NCI-H1436 treated with DMSO at 0.1 percent for 48 hours (cell line): Measurements from ENCODE around the gene COX7A2L.
"Not testable (repeated sequence)": the region's sequence is repeated elsewhere in the genome, so short reads cannot be mapped to it uniquely, and the experiment has no call there.

Experiments
- DNase-seq: peaks from one replicate; lab custom pipeline; 2025; lab: John Stamatoyannopoulos, UW

The COX7A2L gene

GRCh38 chr2:42339191-42339912, 21.7 kb downstream of the COX7A2L start:
- no peak for DNase-seq

- DNase-seq: no peak
Observed at GRCh38 chr2:42338567-42339190, 22.3 kb downstream of the COX7A2L start.

GRCh38 chr2:42337846-42338566, 23.0 kb downstream of the COX7A2L start:
- DNase-seq: no peak

- DNase-seq: no peak
Observed at GRCh38 chr2:42337356-42337820, 23.6 kb downstream of the COX7A2L start.

- DNase-seq: no peak
Observed at GRCh38 chr2:42336361-42336965, 24.6 kb downstream of the COX7A2L start.

GRCh38 chr2:42335514-42336104, 25.4 kb downstream of the COX7A2L start:
- no peak for DNase-seq

- DNase-seq: not testable (repeated sequence)
Observed at GRCh38 chr2:42334865-42335264, 26.2 kb downstream of the COX7A2L start.

GRCh38 chr2:42334220-42334619, 26.8 kb downstream of the COX7A2L start:
- DNase-seq: no peak

GRCh38 chr2:42333579-42333978, 27.4 kb downstream of the COX7A2L start:
- DNase-seq: no peak

GRCh38 chr2:42332575-42332974, 28.4 kb downstream of the COX7A2L start:
- no peak for DNase-seq

- DNase-seq: no peak
Observed at GRCh38 chr2:42331569-42332284, 29.3 kb downstream of the COX7A2L start.

GRCh38 chr2:42329736-42330135, 31.3 kb downstream of the COX7A2L start:
- DNase-seq: no peak

- no peak for DNase-seq
Observed at GRCh38 chr2:42328923-42329322, 32.1 kb downstream of the COX7A2L start.

GRCh38 chr2:42328148-42328833, 32.7 kb downstream of the COX7A2L start:
- DNase-seq: no peak

- peak; percentile 21 for DNase-seq
Observed at GRCh38 chr2:42327125-42327524, 33.9 kb downstream of the COX7A2L start.

- DNase-seq: no peak
Observed at GRCh38 chr2:42325609-42326008, 35.4 kb downstream of the COX7A2L start.

GRCh38 chr2:42324949-42325348, 36.1 kb downstream of the COX7A2L start:
- DNase-seq: no peak

- DNase-seq: no peak
Observed at GRCh38 chr2:42324244-42324643, 36.8 kb downstream of the COX7A2L start.

- no peak for DNase-seq
Observed at GRCh38 chr2:42321452-42322064, 39.5 kb downstream of the COX7A2L start.

- DNase-seq: no peak
Observed at GRCh38 chr2:42319265-42319664, 41.8 kb downstream of the COX7A2L start.
